ENCODE data around the gene ZNF786. TPM values are rescaled to one million over a fixed set of nuclear protein-coding genes. Genes with fewer than 3 reads are reported as not detected.

ZNF786 gene
- total and polyA plus RNA-seq, 10 of the 15 experiments (the other 5 are each of a cell fraction or from before 2014, with no cell fraction given): 0.47 to 7.0 (median 4.2) TPM

DNA sequence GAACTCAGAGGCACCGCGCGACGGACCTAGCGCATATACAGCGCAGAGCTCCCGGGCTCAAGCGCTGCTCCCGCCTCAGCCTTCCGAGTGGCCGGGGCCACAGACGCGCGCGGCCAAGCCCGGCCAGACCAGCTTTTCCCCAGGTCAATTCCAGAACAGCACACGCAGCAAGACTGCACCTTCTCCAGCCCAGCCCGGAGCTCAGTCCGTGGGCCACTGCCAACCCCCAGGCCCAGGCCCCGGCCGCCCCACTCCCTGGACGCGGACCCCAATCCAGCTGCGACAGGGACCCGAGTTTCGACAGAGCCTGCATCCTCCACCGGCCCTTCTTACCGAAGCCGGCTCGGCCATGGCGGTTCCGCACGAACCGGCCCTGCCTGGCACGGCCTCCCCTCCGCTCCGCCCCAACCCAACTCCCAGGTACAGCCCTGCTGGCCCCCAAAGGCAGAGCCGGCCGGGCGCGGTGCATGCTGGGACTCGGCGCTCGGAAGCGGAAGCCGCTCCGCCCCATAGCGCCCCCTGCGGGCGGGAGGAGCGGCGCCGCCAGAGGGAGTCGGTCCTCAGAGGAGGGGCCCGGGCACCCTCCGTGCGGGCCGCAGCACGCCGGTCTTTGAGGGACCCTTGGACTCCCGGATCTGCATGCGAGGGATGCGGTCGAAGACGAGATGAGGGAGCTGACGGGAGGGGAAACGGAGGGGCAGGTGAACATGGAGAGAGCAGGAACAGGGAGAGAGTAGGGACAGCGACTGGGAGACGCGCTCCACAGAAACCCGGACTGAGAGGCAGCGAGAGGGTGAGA is 35.5 kb upstream of the ZNF786 start, which contains the start of gene ZNF425 (continued):
- TF ChIP-seq NFIC (IDR thresholded peaks at IDR 0.05; ENCODE audit: low read depth, low read length) (no peak), POLR2AphosphoS2 (IDR thresholded peaks at IDR 0.05; ENCODE audit: low read depth, low read length) (peak; percentile 92; the same call in 1 of the 2 replicates), ETV6 (conservative IDR thresholded peaks at IDR 0.05 in 1 of 2, IDR thresholded peaks at IDR 0.05 in 1 of 2; ENCODE audit: borderline replicate concordance in 1 of 2, low read depth in 1 of 2) (peak in 1 of 2 experiments; percentile 51; a peak in 1 of 4 replicates), NBN (IDR thresholded peaks at IDR 0.05) (peak; percentile 85; the same call in 1 of the 2 replicates), ZNF207 (IDR thresholded peaks at IDR 0.05; ENCODE audit: borderline replicate concordance) (peak; percentile 92), MEF2A (IDR thresholded peaks at IDR 0.05; ENCODE audit: insufficient read depth, low read depth, low read length) (peak; percentile 46; the same call in 1 of the 2 replicates), BCL11A (IDR thresholded peaks at IDR 0.05; ENCODE audit: low read depth, low read length) (0 out of 2 replicates have a peak, but pooled peaks have one; percentile 22), ZBED1 (IDR thresholded peaks at IDR 0.05; ENCODE audit: borderline replicate concordance) (peak; percentile 60; the same call in 1 of the 2 replicates), RAD21 (IDR thresholded peaks at IDR 0.05; ENCODE audit: insufficient read depth, low read depth, low read length) (peak; percentile 32; the same call in 1 of the 2 replicates), CREB1 (IDR thresholded peaks at IDR 0.05; ENCODE audit: low read depth) (peak; percentile 41; the same call in 1 of the 2 replicates), MYC (IDR thresholded peaks at IDR 0.05; ENCODE audit: insufficient read depth, insufficient read length, insufficient replicate concordance, low read length, severe bottlenecking) (peak; percentile 70), EZH2 (IDR thresholded peaks at IDR 0.05; ENCODE audit: borderline replicate concordance, control insufficient read depth, low read depth, low read length) (no peak), FOXM1 (IDR thresholded peaks at IDR 0.05; ENCODE audit: low read depth, low read length) (peak; percentile 72; the same call in 1 of the 2 replicates)
- TF ChIP-seq, protein P1, sequence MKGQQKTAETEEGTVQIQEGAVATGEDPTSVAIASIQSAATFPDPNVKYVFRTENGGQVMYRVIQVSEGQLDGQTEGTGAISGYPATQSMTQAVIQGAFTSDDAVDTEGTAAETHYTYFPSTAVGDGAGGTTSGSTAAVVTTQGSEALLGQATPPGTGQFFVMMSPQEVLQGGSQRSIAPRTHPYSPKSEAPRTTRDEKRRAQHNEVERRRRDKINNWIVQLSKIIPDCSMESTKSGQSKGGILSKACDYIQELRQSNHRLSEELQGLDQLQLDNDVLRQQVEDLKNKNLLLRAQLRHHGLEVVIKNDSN (IDR thresholded peaks at IDR 0.05; ENCODE audit: borderline replicate concordance, extremely low read length, insufficient read depth, low read depth, low read length): no peak
- TF ChIP-seq, protein P2, sequence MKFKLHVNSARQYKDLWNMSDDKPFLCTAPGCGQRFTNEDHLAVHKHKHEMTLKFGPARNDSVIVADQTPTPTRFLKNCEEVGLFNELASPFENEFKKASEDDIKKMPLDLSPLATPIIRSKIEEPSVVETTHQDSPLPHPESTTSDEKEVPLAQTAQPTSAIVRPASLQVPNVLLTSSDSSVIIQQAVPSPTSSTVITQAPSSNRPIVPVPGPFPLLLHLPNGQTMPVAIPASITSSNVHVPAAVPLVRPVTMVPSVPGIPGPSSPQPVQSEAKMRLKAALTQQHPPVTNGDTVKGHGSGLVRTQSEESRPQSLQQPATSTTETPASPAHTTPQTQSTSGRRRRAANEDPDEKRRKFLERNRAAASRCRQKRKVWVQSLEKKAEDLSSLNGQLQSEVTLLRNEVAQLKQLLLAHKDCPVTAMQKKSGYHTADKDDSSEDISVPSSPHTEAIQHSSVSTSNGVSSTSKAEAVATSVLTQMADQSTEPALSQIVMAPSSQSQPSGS (IDR thresholded peaks at IDR 0.05; ENCODE audit: low read length): no peak
- TF ChIP-seq, protein P3, sequence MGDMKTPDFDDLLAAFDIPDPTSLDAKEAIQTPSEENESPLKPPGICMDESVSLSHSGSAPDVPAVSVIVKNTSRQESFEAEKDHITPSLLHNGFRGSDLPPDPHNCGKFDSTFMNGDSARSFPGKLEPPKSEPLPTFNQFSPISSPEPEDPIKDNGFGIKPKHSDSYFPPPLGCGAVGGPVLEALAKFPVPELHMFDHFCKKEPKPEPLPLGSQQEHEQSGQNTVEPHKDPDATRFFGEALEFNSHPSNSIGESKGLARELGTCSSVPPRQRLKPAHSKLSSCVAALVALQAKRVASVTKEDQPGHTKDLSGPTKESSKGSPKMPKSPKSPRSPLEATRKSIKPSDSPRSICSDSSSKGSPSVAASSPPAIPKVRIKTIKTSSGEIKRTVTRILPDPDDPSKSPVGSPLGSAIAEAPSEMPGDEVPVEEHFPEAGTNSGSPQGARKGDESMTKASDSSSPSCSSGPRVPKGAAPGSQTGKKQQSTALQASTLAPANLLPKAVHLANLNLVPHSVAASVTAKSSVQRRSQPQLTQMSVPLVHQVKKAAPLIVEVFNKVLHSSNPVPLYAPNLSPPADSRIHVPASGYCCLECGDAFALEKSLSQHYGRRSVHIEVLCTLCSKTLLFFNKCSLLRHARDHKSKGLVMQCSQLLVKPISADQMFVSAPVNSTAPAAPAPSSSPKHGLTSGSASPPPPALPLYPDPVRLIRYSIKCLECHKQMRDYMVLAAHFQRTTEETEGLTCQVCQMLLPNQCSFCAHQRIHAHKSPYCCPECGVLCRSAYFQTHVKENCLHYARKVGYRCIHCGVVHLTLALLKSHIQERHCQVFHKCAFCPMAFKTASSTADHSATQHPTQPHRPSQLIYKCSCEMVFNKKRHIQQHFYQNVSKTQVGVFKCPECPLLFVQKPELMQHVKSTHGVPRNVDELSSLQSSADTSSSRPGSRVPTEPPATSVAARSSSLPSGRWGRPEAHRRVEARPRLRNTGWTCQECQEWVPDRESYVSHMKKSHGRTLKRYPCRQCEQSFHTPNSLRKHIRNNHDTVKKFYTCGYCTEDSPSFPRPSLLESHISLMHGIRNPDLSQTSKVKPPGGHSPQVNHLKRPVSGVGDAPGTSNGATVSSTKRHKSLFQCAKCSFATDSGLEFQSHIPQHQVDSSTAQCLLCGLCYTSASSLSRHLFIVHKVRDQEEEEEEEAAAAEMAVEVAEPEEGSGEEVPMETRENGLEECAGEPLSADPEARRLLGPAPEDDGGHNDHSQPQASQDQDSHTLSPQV (IDR thresholded peaks at IDR 0.05): 0 out of 2 replicates have a peak, but pooled peaks have one; percentile 65
- TF ChIP-seq, protein P4, sequence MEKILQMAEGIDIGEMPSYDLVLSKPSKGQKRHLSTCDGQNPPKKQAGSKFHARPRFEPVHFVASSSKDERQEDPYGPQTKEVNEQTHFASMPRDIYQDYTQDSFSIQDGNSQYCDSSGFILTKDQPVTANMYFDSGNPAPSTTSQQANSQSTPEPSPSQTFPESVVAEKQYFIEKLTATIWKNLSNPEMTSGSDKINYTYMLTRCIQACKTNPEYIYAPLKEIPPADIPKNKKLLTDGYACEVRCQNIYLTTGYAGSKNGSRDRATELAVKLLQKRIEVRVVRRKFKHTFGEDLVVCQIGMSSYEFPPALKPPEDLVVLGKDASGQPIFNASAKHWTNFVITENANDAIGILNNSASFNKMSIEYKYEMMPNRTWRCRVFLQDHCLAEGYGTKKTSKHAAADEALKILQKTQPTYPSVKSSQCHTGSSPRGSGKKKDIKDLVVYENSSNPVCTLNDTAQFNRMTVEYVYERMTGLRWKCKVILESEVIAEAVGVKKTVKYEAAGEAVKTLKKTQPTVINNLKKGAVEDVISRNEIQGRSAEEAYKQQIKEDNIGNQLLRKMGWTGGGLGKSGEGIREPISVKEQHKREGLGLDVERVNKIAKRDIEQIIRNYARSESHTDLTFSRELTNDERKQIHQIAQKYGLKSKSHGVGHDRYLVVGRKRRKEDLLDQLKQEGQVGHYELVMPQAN (conservative IDR thresholded peaks at IDR 0.05): peak; percentile 52; the same call in 1 of the 2 replicates
- TF ChIP-seq, protein P5, sequence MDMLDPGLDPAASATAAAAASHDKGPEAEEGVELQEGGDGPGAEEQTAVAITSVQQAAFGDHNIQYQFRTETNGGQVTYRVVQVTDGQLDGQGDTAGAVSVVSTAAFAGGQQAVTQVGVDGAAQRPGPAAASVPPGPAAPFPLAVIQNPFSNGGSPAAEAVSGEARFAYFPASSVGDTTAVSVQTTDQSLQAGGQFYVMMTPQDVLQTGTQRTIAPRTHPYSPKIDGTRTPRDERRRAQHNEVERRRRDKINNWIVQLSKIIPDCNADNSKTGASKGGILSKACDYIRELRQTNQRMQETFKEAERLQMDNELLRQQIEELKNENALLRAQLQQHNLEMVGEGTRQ (IDR thresholded peaks at IDR 0.05; ENCODE audit: borderline replicate concordance, low read depth, low read length): no peak
